GM12873 (cell line): ENCODE measurements around the gene HMX1.

Source experiments
- CTCF ChIP-seq: IDR thresholded peaks from 2 replicates; pipeline ENCODE4 v1.5.1; 2012; ENCODE audit warnings: low read depth, mild to moderate bottlenecking, moderate library complexity, low read length, control low read depth; ENCODE audit not compliant: insufficient read depth; ENCODE audit errors: missing control alignments

HMX1 gene

GRCh38 chr4:8819473-8820177 lies 52.0 kb downstream of the HMX1 start:
- TF ChIP-seq CTCF, result no peak

- TF ChIP-seq CTCF, result no peak
Measured at GRCh38 chr4:8819019-8819418, 52.6 kb downstream of the HMX1 start.

- TF ChIP-seq CTCF, result no peak
Measured at GRCh38 chr4:8818063-8818881, 53.4 kb downstream of the HMX1 start.

GRCh38 chr4:8817813-8818062 lies 53.9 kb downstream of the HMX1 start:
- TF ChIP-seq CTCF, result no peak

GRCh38 chr4:8817096-8817812 lies 54.4 kb downstream of the HMX1 start:
- no peak for TF ChIP-seq CTCF
